HG03159 (cell line): ENCODE results near the gene GPT2.
A peak's percentile ranks its signal among the peaks of the same experiment; 100 is the strongest.
"Not testable (repeated sequence)": the region's sequence is repeated elsewhere in the genome, so short reads cannot be mapped to it uniquely, and the experiment has no call there.

ENCODE experiments used
- ATAC-seq: cut with Tn5 transposase; IDR thresholded peaks from one replicate; pipeline ENCODE4 v1.9.1; 2021; ENCODE audit warnings: mild to moderate bottlenecking, moderate library complexity; ENCODE audit not compliant: unreplicated experiment

The GPT2 gene

DNA sequence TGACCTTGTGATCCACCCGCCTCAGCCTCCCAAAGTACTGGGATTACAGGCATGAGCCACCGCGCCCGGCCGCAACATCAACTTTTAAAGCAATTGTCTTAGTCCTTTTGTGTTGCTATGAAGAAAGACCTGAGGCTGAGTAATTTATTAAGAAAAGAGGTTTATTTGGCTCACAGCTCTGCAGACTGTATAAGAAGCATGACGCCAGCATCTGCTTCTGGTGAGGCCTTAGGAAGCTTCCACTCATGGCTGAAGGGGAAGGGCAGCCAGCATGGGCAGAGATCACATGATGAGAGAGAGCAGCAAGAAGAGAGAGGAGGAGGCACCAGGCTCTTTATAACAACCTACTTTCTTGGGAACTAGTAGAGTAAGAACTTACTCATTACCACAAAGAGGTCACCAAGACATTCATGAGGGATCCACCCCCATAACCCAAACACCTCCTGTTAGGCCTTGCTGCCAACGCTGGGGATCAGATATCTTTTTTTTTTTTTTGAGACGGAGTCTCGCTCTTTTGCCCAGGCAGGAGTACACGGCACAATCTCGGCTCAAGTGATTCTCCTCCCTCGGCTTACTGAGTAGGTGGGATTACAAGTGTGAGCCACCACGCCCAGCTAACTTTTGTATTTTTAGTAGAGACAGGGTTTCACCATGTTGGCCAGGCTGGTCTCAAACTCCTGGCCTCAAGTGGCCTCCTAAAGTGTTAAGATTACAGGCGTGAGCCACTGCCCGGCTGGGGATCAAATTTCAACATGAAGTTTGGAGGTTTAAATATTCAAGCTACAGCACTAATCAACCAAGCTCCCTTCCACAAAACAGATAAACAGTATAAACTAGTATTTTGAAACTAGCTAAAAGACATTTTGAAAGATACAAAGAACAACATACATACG is 21.4 kb upstream of the GPT2 start:
- ATAC-seq = no peak

DNA sequence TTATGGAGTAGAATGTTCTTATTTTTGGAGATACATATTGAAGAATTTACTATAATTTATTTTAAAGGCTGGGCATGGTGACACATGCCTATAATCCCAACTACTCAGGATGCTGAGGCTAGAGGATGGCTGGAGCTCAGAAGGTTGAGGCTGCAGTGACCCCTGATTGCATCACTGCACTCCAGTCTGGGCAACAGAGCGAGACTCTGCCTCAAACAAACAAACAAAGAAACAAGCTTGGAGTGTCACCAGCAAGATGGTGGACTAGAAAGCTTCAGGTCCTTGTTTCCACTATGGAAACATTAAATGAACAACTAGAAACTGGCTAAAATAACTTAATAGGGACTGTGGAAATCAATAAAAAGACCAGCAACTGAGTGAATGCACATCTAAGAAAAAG is 17.9 kb upstream of the GPT2 start:
- no peak for ATAC-seq

DNA sequence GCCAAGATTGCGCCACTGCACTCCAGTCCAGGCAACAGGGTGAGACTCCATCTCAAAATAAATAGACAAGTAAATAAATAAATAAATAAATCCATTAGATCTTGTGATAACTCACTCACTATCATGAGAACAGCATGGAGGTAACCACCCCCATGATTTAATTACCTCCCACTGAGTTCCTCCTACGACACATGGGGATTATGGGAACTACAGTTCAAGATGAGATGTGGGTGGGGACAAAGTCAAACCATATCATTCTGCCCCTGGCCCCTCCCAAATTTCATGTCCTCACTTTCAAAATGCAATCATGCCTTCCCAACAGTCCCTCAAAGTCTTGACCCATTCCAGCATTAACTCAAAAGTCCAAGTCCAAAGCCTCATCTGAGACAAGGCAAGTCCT is 16.7 kb upstream of the GPT2 start:
- ATAC-seq = not testable (repeated sequence)

- ATAC-seq = not testable (repeated sequence)
Measured at GRCh38 chr16:46868891-46869290, 15.3 kb upstream of the GPT2 start.

GRCh38 chr16:46871597-46871996 is 12.6 kb upstream of the GPT2 start:
- no peak for ATAC-seq

- no peak for ATAC-seq
Measured at GRCh38 chr16:46873201-46873600, 11.0 kb upstream of the GPT2 start.

GRCh38 chr16:46875243-46875642 is 8.9 kb upstream of the GPT2 start:
- ATAC-seq = no peak

DNA sequence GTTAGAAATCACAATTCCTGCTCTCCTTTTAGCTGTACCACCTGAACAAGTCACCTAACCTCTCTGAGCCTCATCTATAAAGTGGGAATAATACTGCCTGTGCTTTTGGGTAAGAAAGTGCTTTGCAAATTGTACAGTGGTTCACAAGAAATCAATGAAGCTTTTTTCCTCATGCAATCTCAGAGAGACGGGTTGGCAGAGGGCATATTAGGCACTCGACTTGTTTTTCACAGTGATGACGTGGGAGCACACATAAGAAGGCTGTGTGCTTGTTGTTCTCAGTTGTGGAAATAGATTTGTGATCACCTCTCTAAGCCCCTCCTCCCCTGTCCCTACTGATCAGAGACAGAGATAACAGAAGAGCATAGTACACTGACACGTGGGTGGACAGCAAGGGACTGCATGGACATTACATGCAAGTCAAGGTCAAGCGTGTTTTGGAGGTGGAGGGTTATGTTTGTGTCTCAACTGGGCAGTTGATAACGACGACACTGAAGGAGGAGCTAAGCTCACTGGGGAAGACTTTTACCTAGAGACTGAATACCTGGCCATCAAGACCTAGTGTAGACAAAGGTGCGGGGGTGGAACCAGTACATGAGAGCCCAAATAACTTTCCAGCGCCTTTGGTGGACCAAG is 1.7 kb upstream of the GPT2 start:
- no peak for ATAC-seq

DNA sequence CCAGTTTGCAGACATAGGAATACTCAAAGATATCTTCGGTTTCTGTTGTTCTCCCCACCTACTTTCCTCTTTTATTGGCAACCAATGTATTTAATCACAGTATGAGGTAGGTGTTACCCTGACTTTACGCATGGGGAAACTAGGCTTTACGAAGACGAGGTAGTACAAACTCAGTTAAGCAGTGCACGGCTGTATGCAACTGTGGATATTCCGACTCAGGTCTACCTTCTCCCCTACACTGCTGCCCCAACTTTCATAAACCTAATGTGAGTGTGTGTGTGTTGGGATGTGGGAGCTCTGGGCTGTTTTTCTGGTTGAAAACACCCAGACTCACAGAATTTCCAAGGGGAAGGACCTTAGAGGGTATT is 1.2 kb upstream of the GPT2 start:
- ATAC-seq = no peak

- no peak for ATAC-seq
Measured at GRCh38 chr16:46883353-46883689, 841 bp upstream of the GPT2 start.

- peak; percentile 10 for ATAC-seq
Measured at GRCh38 chr16:46884513-46885293, 541 bp downstream of the GPT2 start.

- ATAC-seq = no peak
Measured at GRCh38 chr16:46885960-46886763, 2.0 kb downstream of the GPT2 start.

GRCh38 chr16:46886764-46887523 is 2.8 kb downstream of the GPT2 start:
- no peak for ATAC-seq

DNA sequence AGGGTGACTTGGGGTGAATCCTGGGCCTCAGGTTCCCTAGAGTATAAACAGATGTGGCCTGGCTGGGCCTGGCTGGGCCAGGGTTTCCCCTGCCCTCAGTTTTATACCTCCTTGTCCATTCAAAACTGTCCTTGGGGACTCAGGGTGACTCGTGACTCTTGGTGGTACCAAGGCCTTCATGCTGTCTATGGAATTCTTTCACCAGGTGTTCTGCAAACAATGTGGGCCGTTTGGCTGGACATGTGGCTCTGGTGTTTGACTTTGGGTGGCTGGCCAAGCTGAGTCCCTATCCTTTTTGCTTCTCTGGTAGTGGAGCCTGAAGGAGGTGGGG is 3.3 kb downstream of the GPT2 start:
- no peak for ATAC-seq

DNA sequence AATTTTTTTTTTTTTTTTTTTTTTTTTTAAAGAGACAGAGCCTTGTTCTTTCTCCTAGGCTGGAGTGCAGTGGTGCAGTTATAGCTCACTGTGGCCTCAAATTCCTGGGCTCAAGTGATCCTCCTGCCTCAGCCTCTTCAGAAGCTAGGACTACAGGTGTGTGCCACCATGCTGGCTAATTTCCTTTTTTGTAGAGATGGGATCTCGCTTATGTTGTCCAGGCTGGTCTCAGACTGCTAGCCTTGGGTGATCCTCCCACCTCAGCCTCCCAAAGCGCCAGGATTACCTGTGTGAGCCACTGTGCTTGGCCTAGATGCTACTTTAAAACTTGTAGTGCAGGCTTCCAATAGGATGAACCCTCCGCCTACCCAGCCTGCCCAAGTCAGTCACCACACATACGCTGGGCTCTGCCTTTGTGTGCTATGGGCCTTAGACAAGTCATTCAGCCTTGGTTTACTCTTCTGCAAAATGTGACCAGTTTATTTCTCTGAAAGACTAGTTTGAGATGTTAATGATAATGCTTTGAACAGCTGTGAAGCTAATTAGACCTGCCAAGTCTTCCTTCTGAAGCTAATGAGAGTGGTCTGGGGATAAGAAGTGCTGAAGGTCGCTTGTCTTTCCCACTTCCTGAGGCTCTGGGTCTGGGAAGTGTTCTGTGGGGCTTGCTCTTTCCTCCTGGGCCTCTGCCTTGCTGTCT is 5.2 kb downstream of the GPT2 start:
- no peak for ATAC-seq

DNA sequence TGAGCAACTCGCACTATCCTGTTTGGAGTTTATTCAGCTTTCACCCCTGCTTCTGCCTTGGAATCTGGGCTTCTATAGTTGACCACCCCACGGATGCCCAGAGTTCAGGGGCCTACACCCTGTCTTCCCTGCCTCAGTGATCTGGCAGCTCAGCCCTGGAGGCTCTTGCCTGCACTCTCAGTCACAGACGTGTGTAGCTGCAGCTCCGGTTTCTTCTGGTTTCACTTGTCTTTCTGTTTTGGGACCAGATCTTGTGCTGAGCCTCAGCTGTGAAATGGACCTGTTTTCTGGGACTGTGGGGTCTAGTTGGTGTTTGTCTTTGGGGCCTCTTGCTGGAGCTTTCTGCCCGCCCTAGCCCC is 5.8 kb downstream of the GPT2 start:
- peak; percentile 50 for ATAC-seq

DNA sequence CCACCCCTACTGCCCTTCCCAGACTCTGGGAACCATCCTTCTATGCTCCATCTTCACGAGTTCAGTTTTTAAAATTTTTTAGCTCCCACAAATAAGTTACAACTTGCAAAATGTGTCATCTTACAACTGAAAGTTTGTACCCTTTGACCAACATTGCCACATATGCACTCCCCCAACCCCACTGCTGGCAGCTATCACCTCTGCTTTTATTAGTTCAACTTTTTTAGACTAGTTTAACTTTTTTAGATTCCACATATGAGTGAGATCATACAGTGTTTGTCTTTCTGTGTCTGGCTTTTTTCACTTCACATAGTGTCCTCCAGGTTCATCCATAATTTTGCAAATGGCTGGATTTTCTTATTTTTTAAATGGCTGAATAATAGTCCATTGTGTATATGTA is 7.7 kb downstream of the GPT2 start:
- ATAC-seq = no peak

- no peak for ATAC-seq
Measured at GRCh38 chr16:46894036-46894672, 10.0 kb downstream of the GPT2 start.
